Activated CD8-positive, alpha-beta memory T cell treated with anti-CD3 and anti-CD28 coated beads for 1 hour (primary cell): ENCODE data around the gene LDB2.

ENCODE experiments used
- DNase-seq, 2 donors: peaks; one replicate each; pipeline ENCODE4 v3.0.0-alpha.2; 2020; ENCODE audit warnings: low read depth in 1 of 2; ENCODE audit errors: extremely low read depth in 1 of 2

The LDB2 gene

GRCh38 chr4:16608611-16609125, 289.8 kb downstream of the LDB2 start:
- no peak for DNase-seq

DNA sequence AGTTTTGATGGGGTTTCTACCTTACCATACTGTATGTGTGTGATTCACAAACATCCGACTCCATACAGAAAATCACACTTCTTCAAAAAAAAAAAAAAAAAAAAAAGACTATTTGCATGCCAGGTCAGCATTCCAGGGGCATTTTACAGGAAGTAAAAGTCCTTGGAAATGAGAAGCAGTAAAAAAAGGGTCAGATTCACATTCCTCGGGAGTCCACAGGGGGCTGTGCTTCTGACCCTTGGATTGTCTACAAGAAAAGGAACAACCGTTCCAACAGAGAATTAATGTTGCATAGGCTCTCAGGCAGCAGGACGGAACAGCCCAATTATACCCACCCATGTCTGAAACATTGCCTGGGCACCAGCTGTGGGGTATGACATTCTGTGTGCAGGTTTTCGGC, 290.3 kb downstream of the LDB2 start:
- no peak for DNase-seq

GRCh38 chr4:16607241-16608066, 291.0 kb downstream of the LDB2 start:
- no peak for DNase-seq

DNA sequence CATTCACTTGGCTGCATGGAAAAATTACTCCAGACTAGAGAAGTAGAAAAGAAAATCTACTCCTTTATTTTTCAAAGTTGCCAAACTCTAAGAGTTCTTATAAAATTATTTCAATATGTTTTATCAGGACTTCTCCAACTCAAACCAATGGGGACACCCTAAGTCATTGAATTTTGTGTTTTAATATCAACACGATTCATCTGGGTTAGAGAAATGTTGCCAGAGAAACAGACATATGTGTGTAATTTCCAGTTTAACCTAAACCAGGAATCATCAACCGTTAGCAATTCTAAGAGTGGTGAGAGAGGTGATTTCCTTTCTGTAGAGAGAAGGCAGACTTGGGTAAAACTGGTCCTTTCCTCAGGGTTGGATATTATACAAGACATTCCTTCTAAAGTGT, 291.8 kb downstream of the LDB2 start:
- no peak for DNase-seq

DNA sequence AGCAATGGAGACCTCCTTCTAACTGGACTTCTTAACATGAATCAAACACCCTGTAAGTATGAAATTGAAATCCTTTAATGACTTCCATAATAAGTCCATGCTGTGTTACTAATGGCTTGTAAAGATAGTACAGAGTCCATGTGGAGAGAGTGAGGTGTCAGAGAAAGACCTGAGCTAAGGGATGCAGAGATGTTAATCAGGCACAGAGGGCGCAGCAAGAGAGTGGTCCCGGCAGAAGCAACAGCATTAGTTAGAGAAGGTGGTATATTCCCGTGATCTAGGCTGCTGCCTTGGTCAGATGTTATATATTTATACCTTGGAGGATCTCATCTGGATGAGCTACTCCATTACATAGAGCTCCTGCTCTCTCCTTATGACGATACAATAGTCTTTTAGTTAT, 295.3 kb downstream of the LDB2 start:
- DNase-seq: no peak

DNA sequence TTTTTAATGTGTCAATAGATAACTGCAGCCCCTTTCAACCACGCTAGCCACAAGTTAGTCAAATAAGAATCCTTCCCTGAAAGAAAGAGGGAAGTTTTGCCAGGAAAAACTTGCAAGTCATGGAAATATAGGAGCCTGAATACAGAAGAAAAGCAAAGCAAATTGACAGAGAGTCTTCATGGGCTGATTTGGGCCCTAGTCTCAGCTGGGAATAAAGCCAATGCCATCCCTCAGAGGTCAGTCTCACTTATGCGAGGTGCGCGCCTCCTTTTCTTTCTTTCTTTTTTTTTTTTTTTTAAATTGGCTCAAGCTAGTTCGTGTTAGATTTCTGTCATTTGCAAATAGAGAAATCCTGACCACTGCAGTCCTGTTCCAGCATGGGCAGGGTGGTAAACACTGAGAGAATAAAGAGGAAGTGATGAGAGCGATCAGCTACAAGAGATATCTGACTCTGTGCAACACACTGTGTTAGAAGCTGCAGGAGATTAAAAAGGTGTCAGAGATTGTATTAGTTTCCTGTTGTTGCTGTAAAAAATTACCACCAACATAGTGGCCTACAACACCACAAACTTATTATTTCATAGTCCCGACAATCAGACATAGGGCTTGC, 299.7 kb downstream of the LDB2 start:
- no peak for DNase-seq

- no peak for DNase-seq
Observed at GRCh38 chr4:16597845-16598596, 300.4 kb downstream of the LDB2 start.

- DNase-seq: no peak
Observed at GRCh38 chr4:16597443-16597842, 301.0 kb downstream of the LDB2 start.

GRCh38 chr4:16596267-16596666, 302.2 kb downstream of the LDB2 start:
- no peak for DNase-seq

DNA sequence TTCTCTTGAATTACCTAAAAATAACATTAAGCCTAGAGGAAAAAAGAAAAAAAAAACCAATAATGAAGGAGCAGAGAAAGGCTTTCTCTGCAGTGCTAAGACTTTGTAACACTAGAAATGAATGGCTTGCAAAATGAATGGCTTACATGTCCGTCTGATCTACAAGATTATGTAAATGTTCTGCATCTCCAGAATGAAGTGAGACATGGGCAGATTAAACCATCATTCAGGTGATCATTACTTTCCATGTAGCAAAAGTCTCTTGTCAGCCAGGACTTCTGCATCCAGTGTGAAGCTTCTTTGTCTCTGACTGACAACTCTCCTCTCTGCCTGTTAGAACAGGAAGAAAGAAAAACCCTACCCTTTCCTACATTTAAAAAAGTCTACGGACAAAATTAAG, 304.3 kb downstream of the LDB2 start:
- DNase-seq: no peak

DNA sequence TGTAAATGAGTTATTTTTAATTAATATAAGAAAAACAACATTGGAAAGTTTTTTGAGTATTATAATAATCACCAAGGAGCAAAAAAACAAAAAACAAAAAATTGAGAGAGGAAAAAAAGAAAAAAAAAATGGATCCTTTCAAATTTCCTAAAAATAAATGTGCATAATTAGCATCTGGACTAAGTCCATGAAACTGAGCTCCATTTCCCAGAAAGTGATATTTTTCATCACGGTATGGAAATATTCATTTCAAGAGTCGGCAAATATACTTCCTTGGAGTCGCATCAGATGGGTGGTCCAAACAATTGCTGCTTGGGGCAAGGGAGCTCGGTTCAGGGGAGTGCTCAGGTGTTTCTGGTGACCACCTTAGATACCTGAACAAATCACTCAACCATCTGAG, 305.1 kb downstream of the LDB2 start:
- DNase-seq: no peak

DNA sequence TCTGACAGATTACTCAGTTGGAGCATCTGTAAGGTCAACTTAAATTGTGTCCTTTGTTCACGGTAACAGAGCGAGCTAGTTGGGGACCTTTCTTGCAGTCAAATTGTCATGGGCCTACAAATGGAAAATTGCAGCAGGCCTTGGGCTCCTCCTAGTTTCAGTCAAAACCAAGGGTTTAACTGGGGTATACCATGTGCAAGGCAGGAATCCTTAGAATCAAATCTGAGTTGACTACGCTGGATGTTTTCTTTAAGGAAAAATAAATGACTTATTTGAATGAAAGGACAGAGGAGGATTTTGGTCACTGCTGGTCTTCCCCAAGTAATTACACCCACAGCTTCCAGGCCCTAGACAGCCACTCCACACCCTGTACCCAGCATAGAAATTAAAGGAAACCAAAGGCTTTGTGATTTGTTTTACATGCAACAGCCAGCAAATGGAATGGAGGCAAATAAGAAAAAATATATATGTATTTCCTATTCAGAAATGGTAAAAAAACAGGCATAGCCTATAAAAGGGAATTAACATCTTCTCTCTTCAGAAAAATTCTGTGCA, 307.1 kb downstream of the LDB2 start:
- no peak for DNase-seq

DNA sequence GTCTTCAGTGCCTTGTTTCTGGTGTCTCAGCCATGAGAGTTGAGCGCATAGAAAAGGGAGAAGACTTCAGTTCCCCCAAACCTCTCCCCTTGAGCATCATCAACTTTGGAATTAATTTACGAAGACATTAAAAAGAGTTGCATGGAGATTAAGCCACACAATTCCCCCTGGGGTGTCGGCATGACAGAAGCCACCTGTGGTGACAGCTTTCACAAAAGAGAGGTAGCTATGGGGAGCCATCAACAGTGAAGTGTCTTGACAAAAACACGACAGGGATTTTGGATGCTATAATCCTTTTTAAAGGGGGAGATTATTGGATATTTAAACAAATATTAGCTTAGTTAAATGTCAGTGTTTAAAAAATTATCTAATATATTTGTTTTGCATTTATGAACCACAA, 307.6 kb downstream of the LDB2 start:
- no peak for DNase-seq

- no peak for DNase-seq
Observed at GRCh38 chr4:16588651-16589050, 309.8 kb downstream of the LDB2 start.

- no peak for DNase-seq
Observed at GRCh38 chr4:16588149-16588548, 310.3 kb downstream of the LDB2 start.

DNA sequence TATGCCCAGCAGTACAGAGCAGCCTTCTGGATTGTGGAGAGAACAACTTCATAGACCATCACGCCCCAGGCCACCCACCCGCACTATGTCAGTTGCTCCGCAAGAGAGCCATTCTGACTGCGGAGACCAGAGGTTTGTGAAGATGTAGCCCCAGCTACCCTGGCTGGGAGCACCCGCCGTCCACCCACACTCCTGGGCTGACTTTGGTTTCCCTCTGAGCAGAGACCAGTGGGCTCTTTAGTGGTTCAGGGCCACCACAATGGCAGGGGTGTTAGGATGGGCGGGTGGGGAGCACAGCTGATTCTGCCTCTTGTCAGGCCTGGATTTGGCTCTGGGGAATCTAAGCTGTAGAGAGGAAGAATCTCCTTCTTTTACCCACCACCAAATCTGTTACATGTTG, 313.4 kb downstream of the LDB2 start:
- DNase-seq: no peak

DNA sequence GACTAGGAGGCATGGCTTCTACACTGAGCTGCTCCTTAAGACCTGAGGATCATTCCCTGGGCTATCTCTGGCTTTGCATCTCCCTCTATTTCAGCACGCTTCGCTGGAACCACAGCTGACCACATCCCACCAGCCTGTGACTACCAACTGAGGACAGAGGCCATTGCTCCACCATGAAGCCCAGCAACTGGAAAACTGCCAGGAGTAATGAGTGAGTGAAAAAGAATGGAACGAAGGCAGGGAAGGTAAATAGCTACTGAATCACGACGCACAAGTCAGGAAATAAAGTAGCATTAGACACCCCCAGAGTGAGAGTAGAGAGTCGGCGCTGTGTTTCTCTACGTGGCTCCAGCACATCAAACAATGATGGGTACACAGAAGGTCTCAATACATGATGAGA, 314.7 kb downstream of the LDB2 start:
- DNase-seq: no peak

GRCh38 chr4:16582526-16582925, 315.9 kb downstream of the LDB2 start:
- no peak for DNase-seq

DNA sequence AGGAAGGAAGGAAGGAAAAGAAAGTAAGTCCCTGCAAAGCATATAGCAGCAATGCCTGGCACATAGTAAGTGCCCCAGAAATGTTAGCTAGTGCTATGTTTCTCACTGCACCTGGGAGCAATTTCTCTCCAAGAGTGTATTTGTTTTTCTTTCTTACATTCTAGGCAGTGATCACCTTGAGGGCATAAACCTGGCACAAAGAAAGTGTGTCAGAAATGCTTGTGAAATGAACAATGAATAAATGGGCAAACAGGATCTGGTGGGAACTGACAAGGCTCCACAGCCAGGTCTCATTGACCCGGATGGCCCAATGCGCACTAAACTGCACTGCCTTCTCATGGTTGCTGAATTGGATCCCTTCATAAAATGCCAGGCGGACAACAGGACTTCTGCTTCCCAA, 316.4 kb downstream of the LDB2 start:
- no peak for DNase-seq

DNA sequence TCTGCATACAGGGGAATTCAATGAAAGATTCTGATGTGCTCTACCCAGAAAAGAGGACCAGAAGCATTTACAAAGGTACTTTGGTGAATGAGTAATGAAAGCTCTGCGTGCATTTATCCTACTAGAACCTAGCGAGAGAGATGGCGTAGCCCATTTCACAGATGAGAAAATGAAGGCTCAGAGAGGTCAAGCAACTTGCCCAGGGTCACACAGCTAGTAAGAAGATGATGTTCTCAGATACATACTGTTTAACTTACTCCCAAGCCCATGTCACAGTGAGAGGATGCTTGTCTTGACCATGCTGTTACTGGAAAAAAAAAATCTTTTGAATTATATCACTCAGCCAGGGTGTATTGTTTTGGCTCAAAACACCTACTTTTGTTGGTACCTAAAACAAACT, 317.3 kb downstream of the LDB2 start:
- DNase-seq: no peak

DNA sequence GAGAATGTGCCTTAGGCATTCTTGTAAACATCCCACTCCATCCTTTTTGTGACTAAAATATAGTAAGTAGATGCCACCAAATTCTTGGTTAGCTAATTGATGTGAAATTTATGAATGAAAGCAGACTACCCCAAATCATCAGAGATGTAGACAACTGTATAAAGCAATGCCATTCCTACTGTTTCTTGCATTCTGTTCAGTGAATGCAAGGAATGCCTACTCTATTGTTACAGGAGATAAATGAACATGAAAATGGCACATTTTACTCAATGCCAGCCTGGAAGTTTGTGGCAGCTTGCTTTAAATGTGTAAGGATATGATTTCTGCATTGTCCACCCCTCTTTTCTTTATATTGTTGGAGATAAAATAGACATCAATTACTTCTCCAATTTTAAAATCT, 317.9 kb downstream of the LDB2 start:
- no peak for DNase-seq
